ENCODE measurements around the gene MAPRE3.

GRCh38 chr2:27053776-27054175 lies 83.3 kb downstream of the MAPRE3 start:
- TF ChIP-seq ZNF274 (IDR thresholded peaks at IDR 0.05; ENCODE audit: low read depth, low read length) (no peak), SUZ12 (IDR thresholded peaks at IDR 0.05; ENCODE audit: extremely low read depth, insufficient read depth, insufficient read length) (no peak)

All from NT2/D1 (cell line).